ENCODE measurements around the gene ATF7.

DNA sequence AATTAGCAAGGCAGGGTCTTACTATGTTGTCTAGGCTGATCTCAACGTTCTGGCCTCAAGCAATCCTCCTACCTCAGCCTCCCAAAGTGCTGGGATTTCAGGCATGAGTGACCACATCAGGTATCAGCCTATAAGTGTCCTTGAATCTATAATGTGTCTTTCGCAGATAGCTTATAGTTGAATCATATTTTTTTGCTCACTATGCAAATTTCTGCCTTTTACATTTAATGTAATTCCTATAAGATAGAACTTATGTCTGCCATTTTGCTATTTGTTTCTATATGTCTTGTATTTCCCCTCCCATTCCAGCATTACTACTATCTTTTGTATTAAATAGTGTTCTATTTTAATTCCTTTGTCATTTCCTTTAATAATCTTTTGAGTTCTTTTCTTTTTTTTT, 10.5 kb upstream of the ATF7 start:
- TF ChIP-seq, protein P1, sequence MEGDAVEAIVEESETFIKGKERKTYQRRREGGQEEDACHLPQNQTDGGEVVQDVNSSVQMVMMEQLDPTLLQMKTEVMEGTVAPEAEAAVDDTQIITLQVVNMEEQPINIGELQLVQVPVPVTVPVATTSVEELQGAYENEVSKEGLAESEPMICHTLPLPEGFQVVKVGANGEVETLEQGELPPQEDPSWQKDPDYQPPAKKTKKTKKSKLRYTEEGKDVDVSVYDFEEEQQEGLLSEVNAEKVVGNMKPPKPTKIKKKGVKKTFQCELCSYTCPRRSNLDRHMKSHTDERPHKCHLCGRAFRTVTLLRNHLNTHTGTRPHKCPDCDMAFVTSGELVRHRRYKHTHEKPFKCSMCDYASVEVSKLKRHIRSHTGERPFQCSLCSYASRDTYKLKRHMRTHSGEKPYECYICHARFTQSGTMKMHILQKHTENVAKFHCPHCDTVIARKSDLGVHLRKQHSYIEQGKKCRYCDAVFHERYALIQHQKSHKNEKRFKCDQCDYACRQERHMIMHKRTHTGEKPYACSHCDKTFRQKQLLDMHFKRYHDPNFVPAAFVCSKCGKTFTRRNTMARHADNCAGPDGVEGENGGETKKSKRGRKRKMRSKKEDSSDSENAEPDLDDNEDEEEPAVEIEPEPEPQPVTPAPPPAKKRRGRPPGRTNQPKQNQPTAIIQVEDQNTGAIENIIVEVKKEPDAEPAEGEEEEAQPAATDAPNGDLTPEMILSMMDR (IDR thresholded peaks at IDR 0.05; ENCODE audit: extremely low read depth in 1 of 2, insufficient read depth in 1 of 2, low read depth in 1 of 2, low read length in 2 of 2), result no peak
- no peak for TF ChIP-seq EZH2 (IDR thresholded peaks at IDR 0.05; ENCODE audit: borderline replicate concordance, low read depth, low read length, severe bottlenecking)
- no peak for TF ChIP-seq POLR2A (IDR thresholded peaks at IDR 0.05; ENCODE audit: low read depth, low read length)
- no peak for TF ChIP-seq POLR2AphosphoS5 (IDR thresholded peaks at IDR 0.05; ENCODE audit: insufficient read depth, low read depth, low read length)
- no peak for TF ChIP-seq FOS (IDR thresholded peaks at IDR 0.05; ENCODE audit: borderline replicate concordance, insufficient read depth, low read length)
